Measurements from ENCODE around the gene SORCS2. TPM values are rescaled to one million over a fixed set of nuclear protein-coding genes. Genes with fewer than 3 reads are reported as not detected.

The SORCS2 gene
- total RNA-seq, 6 donors from 2014 or later, result 2.2 to 28.3 (median 7.2) TPM

GRCh38 chr4:7165874-7166201 lies 26.5 kb upstream of the SORCS2 start:
- Histone ChIP-seq H3K4me1 (no peaks in the 10 kb centered on the region), H3K27ac (no peak overlapping the region), H3K4me3 (no peak overlapping the region), H3K9me3 (no peaks in the 10 kb centered on the region), H3K36me3 (no peaks in the 10 kb centered on the region), H3K27me3 (no peaks in the 10 kb centered on the region)
- TF ChIP-seq POLR2AphosphoS5 (IDR thresholded peaks at IDR 0.05) (no peak), CTCF (IDR thresholded peaks at IDR 0.05) (no peak), POLR2A (IDR thresholded peaks at IDR 0.05) (no peak), EP300 (IDR thresholded peaks at IDR 0.05) (no peak)
- DNase-seq, result no peak
- WGBS, 2 donors, result 90% methylated on average over 9 of the region's 9 CpGs; no CpG with 5 or more reads in 1 of the 2 donors
- no peak for ATAC-seq (ENCODE audit: low FRiP score in 2 of 2)

GRCh38 chr4:7166237-7166636 lies 26.1 kb upstream of the SORCS2 start:
- no peaks in the 10 kb centered on the region for H3K27me3 ChIP-seq
- H3K4me1 ChIP-seq, result no peaks in the 10 kb centered on the region
- no peaks in the 10 kb centered on the region for H3K9me3 ChIP-seq
- 94% methylated on average over 3 of the region's 3 CpGs; no CpG with 5 or more reads in 1 of the 2 donors for WGBS, 2 donors
- TF ChIP-seq CTCF (IDR thresholded peaks at IDR 0.05) (no peak), POLR2A (IDR thresholded peaks at IDR 0.05) (no peak), POLR2AphosphoS5 (IDR thresholded peaks at IDR 0.05) (no peak)
- H3K4me3 ChIP-seq, result no peak overlapping the region
- ATAC-seq (ENCODE audit: low FRiP score in 2 of 2), result no peak
- H3K36me3 ChIP-seq, result no peaks in the 10 kb centered on the region
- no peak for DNase-seq
- H3K27ac ChIP-seq, result no peak overlapping the region

GRCh38 chr4:7166981-7167700 lies 25.2 kb upstream of the SORCS2 start:
- no peaks in the 10 kb centered on the region for H3K9me3 ChIP-seq
- no peaks in the 10 kb centered on the region for H3K27me3 ChIP-seq
- no peak overlapping the region for H3K4me3 ChIP-seq
- no peaks in the 10 kb centered on the region for H3K36me3 ChIP-seq
- no peaks in the 10 kb centered on the region for H3K4me1 ChIP-seq
- no peak for DNase-seq
- no peak for ATAC-seq (ENCODE audit: low FRiP score in 2 of 2)
- TF ChIP-seq POLR2AphosphoS5 (IDR thresholded peaks at IDR 0.05) (no peak), EP300 (IDR thresholded peaks at IDR 0.05) (no peak), CTCF (IDR thresholded peaks at IDR 0.05) (no peak), POLR2A (IDR thresholded peaks at IDR 0.05) (no peak)
- H3K27ac ChIP-seq, result no peak overlapping the region
- 55 to 76% methylated on average over 9 to 17 of the region's 17 CpGs for WGBS, 2 donors

GRCh38 chr4:7167706-7168105 lies 24.6 kb upstream of the SORCS2 start:
- no peaks in the 10 kb centered on the region for H3K27me3 ChIP-seq
- no peaks in the 10 kb centered on the region for H3K36me3 ChIP-seq
- TF ChIP-seq POLR2A (IDR thresholded peaks at IDR 0.05) (no peak), CTCF (IDR thresholded peaks at IDR 0.05) (no peak), POLR2AphosphoS5 (IDR thresholded peaks at IDR 0.05) (no peak), EP300 (IDR thresholded peaks at IDR 0.05) (no peak)
- no peaks in the 10 kb centered on the region for H3K9me3 ChIP-seq
- H3K27ac ChIP-seq, result no peak overlapping the region
- 55 to 64% methylated on average over 4 of the region's 4 CpGs for WGBS, 2 donors
- DNase-seq, result no peak
- no peak overlapping the region for H3K4me3 ChIP-seq
- no peaks in the 10 kb centered on the region for H3K4me1 ChIP-seq
- no peak for ATAC-seq (ENCODE audit: low FRiP score in 2 of 2)

GRCh38 chr4:7168106-7168505 lies 24.2 kb upstream of the SORCS2 start:
- TF ChIP-seq POLR2A (IDR thresholded peaks at IDR 0.05) (no peak), POLR2AphosphoS5 (IDR thresholded peaks at IDR 0.05) (no peak), CTCF (IDR thresholded peaks at IDR 0.05) (no peak), EP300 (IDR thresholded peaks at IDR 0.05) (no peak)
- Histone ChIP-seq H3K27me3 (no peaks in the 10 kb centered on the region), H3K4me3 (no peak overlapping the region), H3K36me3 (no peaks in the 10 kb centered on the region), H3K4me1 (no peaks in the 10 kb centered on the region), H3K27ac (no peak overlapping the region), H3K9me3 (no peaks in the 10 kb centered on the region)
- WGBS, 2 donors, result 87 to 91% methylated on average over 7 to 8 of the region's 8 CpGs
- ATAC-seq (ENCODE audit: low FRiP score in 2 of 2) (no peak), DNase-seq (no peak)
